ENCODE measurements around the gene SCAF1.

SCAF1 gene, protein sequence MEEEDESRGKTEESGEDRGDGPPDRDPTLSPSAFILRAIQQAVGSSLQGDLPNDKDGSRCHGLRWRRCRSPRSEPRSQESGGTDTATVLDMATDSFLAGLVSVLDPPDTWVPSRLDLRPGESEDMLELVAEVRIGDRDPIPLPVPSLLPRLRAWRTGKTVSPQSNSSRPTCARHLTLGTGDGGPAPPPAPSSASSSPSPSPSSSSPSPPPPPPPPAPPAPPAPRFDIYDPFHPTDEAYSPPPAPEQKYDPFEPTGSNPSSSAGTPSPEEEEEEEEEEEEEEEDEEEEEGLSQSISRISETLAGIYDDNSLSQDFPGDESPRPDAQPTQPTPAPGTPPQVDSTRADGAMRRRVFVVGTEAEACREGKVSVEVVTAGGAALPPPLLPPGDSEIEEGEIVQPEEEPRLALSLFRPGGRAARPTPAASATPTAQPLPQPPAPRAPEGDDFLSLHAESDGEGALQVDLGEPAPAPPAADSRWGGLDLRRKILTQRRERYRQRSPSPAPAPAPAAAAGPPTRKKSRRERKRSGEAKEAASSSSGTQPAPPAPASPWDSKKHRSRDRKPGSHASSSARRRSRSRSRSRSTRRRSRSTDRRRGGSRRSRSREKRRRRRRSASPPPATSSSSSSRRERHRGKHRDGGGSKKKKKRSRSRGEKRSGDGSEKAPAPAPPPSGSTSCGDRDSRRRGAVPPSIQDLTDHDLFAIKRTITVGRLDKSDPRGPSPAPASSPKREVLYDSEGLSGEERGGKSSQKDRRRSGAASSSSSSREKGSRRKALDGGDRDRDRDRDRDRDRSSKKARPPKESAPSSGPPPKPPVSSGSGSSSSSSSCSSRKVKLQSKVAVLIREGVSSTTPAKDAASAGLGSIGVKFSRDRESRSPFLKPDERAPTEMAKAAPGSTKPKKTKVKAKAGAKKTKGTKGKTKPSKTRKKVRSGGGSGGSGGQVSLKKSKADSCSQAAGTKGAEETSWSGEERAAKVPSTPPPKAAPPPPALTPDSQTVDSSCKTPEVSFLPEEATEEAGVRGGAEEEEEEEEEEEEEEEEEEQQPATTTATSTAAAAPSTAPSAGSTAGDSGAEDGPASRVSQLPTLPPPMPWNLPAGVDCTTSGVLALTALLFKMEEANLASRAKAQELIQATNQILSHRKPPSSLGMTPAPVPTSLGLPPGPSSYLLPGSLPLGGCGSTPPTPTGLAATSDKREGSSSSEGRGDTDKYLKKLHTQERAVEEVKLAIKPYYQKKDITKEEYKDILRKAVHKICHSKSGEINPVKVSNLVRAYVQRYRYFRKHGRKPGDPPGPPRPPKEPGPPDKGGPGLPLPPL

DNA sequence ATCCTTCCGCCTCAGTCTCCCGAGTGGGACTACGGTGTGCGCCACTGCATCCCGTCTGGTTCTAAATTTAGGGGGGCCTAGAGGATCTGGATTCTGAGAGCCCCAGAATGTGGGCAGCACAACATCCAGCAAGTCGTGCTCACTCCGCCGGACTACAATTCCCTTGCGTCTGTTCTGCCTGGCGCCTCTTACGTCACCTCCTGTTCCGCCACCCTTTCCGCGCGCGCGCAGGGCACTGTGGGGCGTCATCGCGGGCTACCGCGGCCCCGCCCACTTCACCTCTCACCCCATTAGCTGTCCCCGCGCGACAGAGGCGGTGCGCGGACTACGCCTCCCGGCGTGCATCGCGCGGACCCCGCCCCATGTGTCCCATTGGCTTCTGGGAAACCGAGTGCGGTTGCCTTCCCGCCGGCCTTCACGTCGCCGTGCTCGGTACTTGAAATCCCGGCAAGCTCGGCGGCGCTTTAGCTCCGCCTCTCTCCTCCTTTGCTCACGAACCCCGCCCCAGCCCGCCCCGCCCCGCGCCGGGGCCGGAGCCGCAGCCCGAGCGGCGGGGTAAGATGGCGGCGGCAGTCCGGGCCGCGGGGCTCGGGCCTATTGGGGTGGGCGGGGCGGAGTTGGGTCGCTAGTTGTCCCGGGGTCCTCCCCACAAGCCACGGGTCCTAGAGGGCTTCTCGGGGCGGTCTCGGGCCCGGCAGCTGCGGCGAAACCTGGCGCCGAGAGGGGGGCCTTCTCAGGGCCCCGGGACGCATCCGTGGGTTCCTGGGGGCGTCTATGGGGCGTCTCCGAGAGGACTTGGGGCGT is at the start of gene SCAF1:
Gene SCAF1 (plus strand): TSS at position 522 of the 804 bp plus-strand sequence. CDS start 2,818 bp downstream, outside the sequence.
- H3K9ac ChIP-seq (ENCODE audit: low read length), result peak within 1 kb of the TSS; percentile 98
- H3K4me3 ChIP-seq (ENCODE audit: low read length), result peak within 1 kb of the TSS; percentile 98

DNA sequence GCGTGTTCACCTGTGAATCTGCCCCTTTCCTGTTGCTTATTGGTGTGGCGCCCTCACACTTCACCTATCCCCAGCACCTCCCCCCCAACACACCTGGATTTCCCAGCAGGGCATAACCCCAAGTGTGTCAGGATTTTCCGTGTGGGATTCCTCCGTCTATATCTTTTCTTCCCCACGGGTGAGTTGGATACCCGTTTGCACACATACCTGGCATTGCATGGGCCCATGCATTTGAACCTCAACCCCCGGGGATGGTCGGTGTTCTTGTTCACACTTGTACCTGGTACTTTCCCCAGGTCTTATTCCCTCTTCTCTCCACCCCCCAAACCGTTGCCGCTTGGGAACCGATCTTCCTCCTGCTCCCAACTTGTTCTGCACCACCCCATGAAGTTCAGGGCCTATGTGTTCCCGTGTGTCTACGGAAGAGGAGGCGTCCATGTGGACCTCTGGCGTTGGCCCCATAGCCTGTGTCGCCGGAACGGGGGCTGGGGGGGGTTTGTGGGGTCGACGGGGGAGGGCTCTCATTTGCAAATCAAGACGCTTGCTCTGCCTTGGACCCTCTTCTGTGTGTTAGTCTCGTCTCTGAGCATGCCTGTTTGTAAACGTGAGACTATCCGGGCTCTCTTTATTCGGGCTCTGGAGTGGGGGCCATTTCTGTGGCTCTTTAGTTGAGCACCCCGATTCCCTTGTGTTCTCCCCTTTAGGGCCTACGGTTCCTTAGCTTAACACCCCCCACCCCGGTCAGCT is 49.4 kb upstream of the SCAF1 start:
- Histone ChIP-seq H3K4me3 (ENCODE audit: low read length) (peak overlapping the region; percentile 92), H3K36me3 (ENCODE audit: control insufficient read depth, low read depth, low read length) (peaks cover 21% of the 10 kb centered on the region), H3K27ac (ENCODE audit: low read length) (peak overlapping the region; percentile 55), H3K9me3 (ENCODE audit: control insufficient read depth, low read depth, low read length) (no peaks in the 10 kb centered on the region), H3K4me1 (ENCODE audit: control insufficient read depth, low read depth, low read length) (peaks cover 9% of the 10 kb centered on the region), H3K27me3 (ENCODE audit: control insufficient read depth, insufficient read depth, low read length) (no peaks in the 10 kb centered on the region), H3K9ac (ENCODE audit: low read length) (peak overlapping the region; percentile 95)

More for the DNA sequence above, at the start of gene SCAF1:
- peaks cover 10% of the 10 kb centered on the region for H3K27me3 ChIP-seq (ENCODE audit: control insufficient read depth, insufficient read depth, low read length)
- H3K27ac ChIP-seq (ENCODE audit: low read length), result peak within 1 kb of the TSS; percentile 91
- peaks cover 37% of the 10 kb centered on the region for H3K4me1 ChIP-seq (ENCODE audit: control insufficient read depth, low read depth, low read length)
- no peaks in the 10 kb centered on the region for H3K9me3 ChIP-seq (ENCODE audit: control insufficient read depth, low read depth, low read length)
- H3K36me3 ChIP-seq (ENCODE audit: control insufficient read depth, low read depth, low read length), result peaks cover 8% of the 10 kb centered on the region

DNA sequence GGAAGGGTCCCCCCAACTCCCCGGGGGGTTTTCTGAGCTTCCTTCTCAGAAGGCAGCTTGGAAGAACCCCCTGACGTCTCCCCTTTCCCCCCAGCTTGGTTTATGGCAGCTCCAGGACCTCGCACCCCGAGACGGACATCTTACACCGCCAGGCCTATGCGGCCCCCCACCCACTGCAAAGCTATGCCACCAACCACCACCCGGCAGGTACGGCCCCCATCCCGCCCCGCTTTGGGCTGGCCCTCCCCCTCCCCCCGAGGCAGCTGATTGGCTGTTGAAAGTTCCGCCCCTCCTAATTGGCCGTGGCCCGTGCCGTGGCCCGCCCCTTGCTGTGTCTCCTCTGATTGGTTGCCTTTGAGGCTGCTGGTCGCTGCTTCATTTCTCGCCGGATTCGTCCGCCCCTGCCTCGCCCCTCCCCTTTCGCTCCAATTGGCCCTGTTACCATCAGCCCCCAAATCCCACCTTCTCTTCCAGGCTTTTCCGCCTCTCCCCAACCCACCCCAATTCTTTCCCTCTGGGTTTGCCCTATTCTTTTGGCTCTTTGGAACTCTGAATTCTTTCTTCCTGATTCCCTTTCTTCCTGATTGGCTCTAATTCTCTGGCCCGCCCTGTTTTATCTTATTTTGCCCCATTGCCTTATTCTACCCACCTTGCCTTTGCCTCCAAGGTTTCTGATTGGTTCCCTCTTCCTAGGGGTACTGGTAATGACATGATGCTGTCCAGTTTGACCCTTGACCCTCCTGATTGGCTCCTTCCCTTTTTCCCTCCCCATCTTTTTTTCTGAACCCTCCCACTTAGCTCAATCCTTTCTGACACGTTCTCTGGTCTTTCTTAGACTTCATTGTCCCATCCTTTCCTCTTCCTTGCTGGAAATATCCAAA is 48.5 kb upstream of the SCAF1 start:
- Histone ChIP-seq H3K36me3 (ENCODE audit: control insufficient read depth, low read depth, low read length) (peaks cover 26% of the 10 kb centered on the region), H3K9me3 (ENCODE audit: control insufficient read depth, low read depth, low read length) (no peaks in the 10 kb centered on the region), H3K27me3 (ENCODE audit: control insufficient read depth, insufficient read depth, low read length) (no peaks in the 10 kb centered on the region), H3K27ac (ENCODE audit: low read length) (no peak overlapping the region), H3K4me3 (ENCODE audit: low read length) (peak overlapping the region; percentile 92), H3K4me1 (ENCODE audit: control insufficient read depth, low read depth, low read length) (peaks cover 9% of the 10 kb centered on the region), H3K9ac (ENCODE audit: low read length) (peak overlapping the region; percentile 95)

DNA sequence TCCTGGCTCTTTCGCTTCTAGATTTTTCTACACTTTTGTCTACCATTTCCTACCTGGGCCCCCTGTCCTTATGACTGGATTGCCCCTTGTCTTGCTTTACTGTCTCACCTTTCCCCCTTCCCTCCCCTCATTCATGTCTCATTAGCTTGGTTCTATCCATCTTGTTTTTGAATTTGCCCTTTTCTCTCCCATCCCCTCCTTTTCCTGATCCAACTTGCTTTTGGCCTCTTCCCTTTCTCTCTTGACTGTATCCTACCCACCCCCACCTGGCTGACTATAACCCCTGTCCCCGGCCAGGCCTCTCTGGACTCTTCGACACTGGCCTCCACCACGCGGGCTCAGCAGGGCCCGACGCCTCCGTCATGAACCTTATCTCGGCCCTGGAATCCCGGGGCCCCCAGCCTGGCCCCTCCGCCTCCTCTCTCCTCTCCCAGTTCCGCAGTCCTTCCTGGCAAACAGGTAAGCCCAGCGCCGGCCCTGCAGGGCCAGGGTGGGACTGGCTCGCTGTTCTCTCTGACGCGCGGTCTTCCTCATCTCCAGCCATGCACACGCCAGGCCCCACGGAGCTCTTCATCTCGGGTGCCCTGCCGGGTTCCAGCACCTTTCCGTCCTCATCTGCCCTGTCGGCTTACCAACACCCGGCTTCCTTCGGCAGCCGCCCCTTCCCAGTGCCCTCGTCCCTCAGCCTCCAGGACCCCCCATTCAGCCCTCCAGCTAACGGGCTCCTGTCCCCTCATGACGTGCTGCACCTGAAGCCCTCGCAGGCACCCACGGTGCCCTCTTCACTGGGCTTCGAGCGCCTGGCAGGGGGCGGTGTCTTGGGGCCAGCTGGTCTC is 47.6 kb upstream of the SCAF1 start:
- H3K36me3 ChIP-seq (ENCODE audit: control insufficient read depth, low read depth, low read length), result peaks cover 35% of the 10 kb centered on the region

DNA sequence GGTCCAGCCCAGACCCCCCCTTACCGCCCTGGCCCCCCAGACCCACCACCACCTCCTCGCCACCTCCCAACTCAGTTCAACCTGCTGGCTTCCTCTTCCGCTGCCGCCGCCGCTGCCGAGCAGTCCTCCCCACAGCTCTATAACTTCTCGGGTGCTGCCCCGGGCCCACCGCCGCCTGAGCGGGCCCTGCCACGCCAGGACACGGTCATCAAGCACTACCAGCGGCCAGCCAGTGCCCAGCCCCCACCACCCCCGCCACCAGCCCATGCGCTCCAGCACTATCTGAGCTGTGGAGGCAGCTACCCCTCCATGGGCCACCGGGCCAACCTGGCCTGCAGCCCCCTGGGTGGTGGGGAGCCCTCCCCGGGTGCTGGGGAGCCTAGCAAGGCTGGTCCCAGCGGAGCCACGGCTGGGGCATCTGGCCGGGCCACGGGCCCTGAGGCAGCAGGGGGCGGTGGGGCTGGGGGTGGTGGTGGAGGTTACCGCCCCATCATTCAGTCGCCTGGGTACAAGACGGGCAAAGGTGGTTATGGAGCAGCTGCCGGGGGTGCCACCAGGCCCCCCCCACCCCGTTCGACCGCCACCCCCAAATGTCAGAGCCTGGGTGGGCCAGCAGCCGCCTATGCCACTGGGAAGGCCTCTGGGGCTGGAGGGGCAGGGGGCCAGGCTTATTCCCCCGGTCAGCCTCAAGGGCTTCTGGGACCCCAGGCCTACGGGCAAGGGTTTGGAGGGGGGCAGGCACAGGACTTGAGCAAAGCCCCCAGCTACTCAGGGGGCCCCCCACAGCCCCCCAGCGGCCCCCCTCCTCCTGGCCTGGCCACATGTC is 46.8 kb upstream of the SCAF1 start:
- no peak overlapping the region for H3K27ac ChIP-seq (ENCODE audit: low read length)

More for the DNA sequence above, 47.6 kb upstream of the SCAF1 start:
- Histone ChIP-seq H3K27ac (ENCODE audit: low read length) (no peak overlapping the region), H3K9ac (ENCODE audit: low read length) (no peak overlapping the region), H3K9me3 (ENCODE audit: control insufficient read depth, low read depth, low read length) (no peaks in the 10 kb centered on the region), H3K27me3 (ENCODE audit: control insufficient read depth, insufficient read depth, low read length) (no peaks in the 10 kb centered on the region), H3K4me1 (ENCODE audit: control insufficient read depth, low read depth, low read length) (peaks cover 9% of the 10 kb centered on the region), H3K4me3 (ENCODE audit: low read length) (peak overlapping the region; percentile 29)

DNA sequence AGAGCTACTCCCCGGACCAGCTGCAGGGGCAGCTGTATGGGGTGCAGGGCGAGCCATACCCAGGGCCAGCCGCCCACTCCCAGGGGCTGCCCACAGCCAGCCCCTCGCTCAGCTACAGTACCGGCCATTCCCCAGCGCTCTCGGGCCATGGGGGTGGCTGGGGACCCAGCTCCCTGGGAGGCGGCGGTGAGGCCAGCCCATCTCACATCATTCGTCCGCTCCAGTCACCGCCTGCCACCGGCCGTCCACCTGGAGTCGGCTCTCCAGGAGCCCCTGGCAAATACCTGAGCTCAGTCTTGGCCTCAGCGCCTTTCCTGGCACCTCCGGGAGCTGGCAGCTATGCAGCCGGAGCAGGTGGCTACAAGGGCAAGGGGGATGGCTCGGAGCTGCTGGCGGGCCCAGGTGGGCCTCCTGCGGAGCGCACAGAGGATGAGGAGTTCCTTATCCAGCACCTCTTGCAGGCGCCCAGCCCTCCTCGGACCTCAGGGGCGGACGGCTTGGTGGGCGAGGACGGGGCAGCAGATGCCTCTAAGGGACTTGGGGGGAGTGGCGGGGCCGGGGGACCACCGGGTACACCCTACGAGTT is 46.1 kb upstream of the SCAF1 start:
- H3K9me3 ChIP-seq (ENCODE audit: control insufficient read depth, low read depth, low read length), result no peaks in the 10 kb centered on the region
- H3K27me3 ChIP-seq (ENCODE audit: control insufficient read depth, insufficient read depth, low read length), result no peaks in the 10 kb centered on the region
- no peak overlapping the region for H3K9ac ChIP-seq (ENCODE audit: low read length)
- H3K36me3 ChIP-seq (ENCODE audit: control insufficient read depth, low read depth, low read length), result peaks cover 49% of the 10 kb centered on the region
- H3K4me1 ChIP-seq (ENCODE audit: control insufficient read depth, low read depth, low read length), result peaks cover 7% of the 10 kb centered on the region
- no peak overlapping the region for H3K27ac ChIP-seq (ENCODE audit: low read length)
- H3K4me3 ChIP-seq (ENCODE audit: low read length), result no peak overlapping the region

More for the DNA sequence above, 46.8 kb upstream of the SCAF1 start:
- H3K4me1 ChIP-seq (ENCODE audit: control insufficient read depth, low read depth, low read length), result peaks cover 7% of the 10 kb centered on the region
- no peaks in the 10 kb centered on the region for H3K9me3 ChIP-seq (ENCODE audit: control insufficient read depth, low read depth, low read length)
- H3K36me3 ChIP-seq (ENCODE audit: control insufficient read depth, low read depth, low read length), result peaks cover 44% of the 10 kb centered on the region
- H3K9ac ChIP-seq (ENCODE audit: low read length), result no peak overlapping the region
- H3K27me3 ChIP-seq (ENCODE audit: control insufficient read depth, insufficient read depth, low read length), result no peaks in the 10 kb centered on the region
- H3K4me3 ChIP-seq (ENCODE audit: low read length), result no peak overlapping the region

DNA sequence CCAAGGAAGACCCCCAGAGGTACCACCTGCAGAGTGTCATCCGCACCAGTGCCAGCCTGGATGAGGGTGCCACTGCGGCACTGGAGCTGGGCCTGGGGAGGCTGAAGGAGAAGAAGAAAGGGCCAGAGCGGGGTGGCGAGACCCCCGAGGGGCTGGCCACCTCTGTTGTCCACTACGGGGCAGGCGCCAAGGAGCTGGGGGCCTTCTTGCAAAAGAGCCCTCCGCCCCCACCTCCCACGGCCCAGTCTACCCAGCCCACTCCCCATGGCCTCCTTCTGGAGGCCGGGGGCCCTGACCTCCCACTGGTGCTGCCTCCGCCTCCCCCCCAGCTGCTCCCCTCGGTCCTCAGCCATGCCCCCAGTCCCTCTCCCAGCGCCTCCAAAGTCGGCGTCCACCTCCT is 45.6 kb upstream of the SCAF1 start:
- Histone ChIP-seq H3K9ac (ENCODE audit: low read length) (no peak overlapping the region), H3K27me3 (ENCODE audit: control insufficient read depth, insufficient read depth, low read length) (no peaks in the 10 kb centered on the region), H3K36me3 (ENCODE audit: control insufficient read depth, low read depth, low read length) (peaks cover 53% of the 10 kb centered on the region), H3K4me1 (ENCODE audit: control insufficient read depth, low read depth, low read length) (peaks cover 7% of the 10 kb centered on the region), H3K9me3 (ENCODE audit: control insufficient read depth, low read depth, low read length) (no peaks in the 10 kb centered on the region), H3K27ac (ENCODE audit: low read length) (no peak overlapping the region), H3K4me3 (ENCODE audit: low read length) (no peak overlapping the region)

DNA sequence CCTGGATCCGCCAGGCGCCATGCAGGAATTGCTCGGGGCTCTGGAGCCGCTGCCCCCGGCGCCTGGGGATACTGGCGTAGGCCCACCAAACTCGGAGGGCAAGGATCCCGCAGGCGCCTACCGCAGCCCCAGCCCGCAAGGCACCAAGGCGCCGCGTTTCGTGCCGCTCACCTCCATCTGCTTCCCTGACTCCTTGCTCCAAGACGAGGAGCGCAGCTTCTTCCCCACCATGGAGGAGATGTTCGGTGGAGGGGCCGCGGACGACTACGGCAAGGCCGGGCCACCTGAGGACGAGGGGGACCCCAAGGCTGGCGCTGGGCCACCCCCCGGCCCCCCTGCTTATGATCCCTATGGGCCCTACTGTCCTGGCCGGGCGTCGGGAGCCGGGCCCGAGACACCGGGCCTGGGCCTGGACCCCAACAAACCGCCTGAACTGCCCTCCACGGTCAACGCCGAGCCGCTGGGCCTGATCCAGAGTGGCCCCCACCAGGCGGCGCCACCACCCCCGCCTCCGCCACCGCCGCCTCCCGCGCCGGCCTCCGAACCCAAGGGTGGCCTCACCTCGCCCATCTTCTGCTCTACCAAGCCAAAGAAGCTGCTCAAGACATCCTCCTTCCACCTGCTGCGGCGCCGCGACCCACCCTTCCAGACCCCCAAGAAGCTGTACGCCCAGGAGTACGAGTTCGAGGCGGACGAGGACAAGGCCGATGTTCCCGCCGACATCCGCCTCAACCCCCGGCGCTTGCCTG is 44.9 kb upstream of the SCAF1 start:
- Histone ChIP-seq H3K36me3 (ENCODE audit: control insufficient read depth, low read depth, low read length) (peaks cover 59% of the 10 kb centered on the region), H3K4me3 (ENCODE audit: low read length) (no peak overlapping the region), H3K9me3 (ENCODE audit: control insufficient read depth, low read depth, low read length) (no peaks in the 10 kb centered on the region), H3K27ac (ENCODE audit: low read length) (no peak overlapping the region), H3K4me1 (ENCODE audit: control insufficient read depth, low read depth, low read length) (peaks cover 7% of the 10 kb centered on the region), H3K27me3 (ENCODE audit: control insufficient read depth, insufficient read depth, low read length) (no peaks in the 10 kb centered on the region), H3K9ac (ENCODE audit: low read length) (no peak overlapping the region)
